Loucy (cell line): ENCODE results near the gene ACOT11.

Experiments used
- CTCF ChIP-seq: fragments of 200-600 bp; sonication (generic); conservative IDR thresholded peaks from 2 replicates; pipeline ENCODE4 v1.5.1; 2014; ENCODE audit warnings: mild to moderate bottlenecking, antibody characterized with exemption, low read length
- EZH2phosphoT487 ChIP-seq: fragments of 200-600 bp; IDR thresholded peaks from 2 replicates; pipeline ENCODE4 v1.6.1; 2018; ENCODE audit warnings: antibody characterized with exemption, mild to moderate bottlenecking, moderate library complexity, borderline replicate concordance

GRCh38 chr1:54604051-54604450, 56.0 kb downstream of the ACOT11 start:
- TF ChIP-seq CTCF (no peak), EZH2phosphoT487 (no peak)
